Measurements from ENCODE around the gene GATAD2A.

The GATAD2A gene

DNA sequence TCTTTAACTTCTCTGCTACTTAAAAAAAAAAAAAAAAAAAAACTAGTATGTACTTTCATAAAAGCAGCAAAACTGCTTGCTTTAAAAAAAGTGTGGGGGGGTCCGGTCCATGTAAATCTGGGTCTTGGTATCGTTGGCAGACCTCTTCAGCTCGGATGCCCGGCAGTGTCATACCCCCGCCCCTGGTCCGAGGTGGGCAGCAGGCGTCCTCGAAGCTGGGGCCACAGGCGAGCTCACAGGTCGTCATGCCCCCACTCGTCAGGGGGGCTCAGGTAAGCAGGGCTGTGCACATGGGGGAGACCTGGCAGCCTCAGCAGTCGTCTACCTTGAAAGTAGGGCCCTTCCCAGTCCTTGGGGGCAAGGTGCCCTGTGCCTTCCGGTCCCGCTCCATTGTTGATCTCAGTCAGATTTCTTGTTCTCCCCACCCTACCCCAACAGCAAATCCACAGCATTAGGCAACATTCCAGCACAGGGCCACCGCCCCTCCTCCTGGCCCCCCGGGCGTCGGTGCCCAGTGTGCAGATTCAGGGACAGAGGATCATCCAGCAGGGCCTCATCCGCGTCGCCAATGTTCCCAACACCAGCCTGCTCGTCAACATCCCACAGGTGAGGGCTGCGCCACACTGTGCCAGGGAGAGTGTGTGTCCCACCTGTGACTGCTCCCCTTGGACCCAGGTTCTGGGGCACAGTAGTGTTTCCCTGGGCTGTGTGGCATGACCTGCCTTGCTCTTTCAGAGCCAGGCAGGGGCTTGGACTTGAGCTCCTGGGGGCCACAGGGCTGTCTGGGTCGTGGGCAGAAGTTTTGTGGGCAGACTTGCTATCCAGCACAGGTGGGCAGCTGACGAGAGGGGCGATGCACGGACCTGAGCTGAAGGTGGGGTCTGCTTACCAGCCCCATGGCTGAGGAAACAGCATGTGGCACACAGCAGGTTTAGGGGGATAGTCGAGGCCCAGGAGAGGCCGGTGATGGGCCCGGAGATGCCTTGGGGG, 90.4 kb downstream of the GATAD2A start:
- TF ChIP-seq, protein P1, sequence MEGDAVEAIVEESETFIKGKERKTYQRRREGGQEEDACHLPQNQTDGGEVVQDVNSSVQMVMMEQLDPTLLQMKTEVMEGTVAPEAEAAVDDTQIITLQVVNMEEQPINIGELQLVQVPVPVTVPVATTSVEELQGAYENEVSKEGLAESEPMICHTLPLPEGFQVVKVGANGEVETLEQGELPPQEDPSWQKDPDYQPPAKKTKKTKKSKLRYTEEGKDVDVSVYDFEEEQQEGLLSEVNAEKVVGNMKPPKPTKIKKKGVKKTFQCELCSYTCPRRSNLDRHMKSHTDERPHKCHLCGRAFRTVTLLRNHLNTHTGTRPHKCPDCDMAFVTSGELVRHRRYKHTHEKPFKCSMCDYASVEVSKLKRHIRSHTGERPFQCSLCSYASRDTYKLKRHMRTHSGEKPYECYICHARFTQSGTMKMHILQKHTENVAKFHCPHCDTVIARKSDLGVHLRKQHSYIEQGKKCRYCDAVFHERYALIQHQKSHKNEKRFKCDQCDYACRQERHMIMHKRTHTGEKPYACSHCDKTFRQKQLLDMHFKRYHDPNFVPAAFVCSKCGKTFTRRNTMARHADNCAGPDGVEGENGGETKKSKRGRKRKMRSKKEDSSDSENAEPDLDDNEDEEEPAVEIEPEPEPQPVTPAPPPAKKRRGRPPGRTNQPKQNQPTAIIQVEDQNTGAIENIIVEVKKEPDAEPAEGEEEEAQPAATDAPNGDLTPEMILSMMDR (IDR thresholded peaks at IDR 0.05; ENCODE audit: unreplicated experiment in 3 of 3): no peak
- Mint-ChIP-seq H3K27ac (no peak overlapping the region), H3K4me1 (no peaks in the 10 kb centered on the region), H3K9me3 (no peaks in the 10 kb centered on the region), H3K27me3 (ENCODE audit: low read depth) (no peaks in the 10 kb centered on the region), H3K36me3 (ENCODE audit: low read depth) (peaks cover 27% of the 10 kb centered on the region), H3K4me3 (no peak overlapping the region)

DNA sequence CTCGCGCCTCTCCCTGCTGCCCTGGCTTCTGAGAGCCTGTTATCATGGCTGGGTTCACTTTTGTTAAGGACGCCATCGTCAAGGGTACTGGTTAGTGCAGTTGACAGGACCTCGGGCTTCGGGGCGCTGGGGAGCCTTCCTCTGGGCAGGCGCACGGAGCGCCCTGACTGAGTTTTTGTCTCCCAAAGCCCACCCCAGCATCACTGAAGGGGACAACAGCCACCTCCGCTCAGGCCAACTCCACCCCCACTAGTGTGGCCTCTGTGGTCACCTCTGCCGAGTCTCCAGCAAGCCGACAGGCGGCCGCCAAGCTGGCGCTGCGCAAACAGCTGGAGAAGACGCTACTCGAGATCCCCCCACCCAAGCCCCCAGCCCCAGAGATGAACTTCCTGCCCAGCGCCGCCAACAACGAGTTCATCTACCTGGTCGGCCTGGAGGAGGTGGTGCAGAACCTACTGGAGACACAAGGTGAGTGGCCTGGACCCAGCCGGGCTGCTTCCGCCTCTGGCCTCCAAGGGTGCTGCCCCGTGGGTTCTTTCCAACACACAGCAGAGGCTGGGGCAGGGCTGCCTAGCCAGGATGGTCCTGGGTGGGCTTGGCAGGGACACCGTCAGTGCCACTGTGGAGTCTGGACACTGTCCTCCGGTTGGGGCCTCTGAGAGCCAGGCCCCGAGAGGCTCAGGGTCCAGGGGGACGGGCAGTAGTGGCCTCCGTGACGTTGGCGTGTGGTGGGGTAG, 92.9 kb downstream of the GATAD2A start:
- Mint-ChIP-seq H3K27me3 (ENCODE audit: low read depth) (peaks cover 3% of the 10 kb centered on the region), H3K4me3 (no peak overlapping the region), H3K9me3 (no peaks in the 10 kb centered on the region), H3K27ac (no peak overlapping the region), H3K4me1 (no peaks in the 10 kb centered on the region), H3K36me3 (ENCODE audit: low read depth) (peaks cover 43% of the 10 kb centered on the region)
- TF ChIP-seq, protein P1 (IDR thresholded peaks at IDR 0.05; ENCODE audit: unreplicated experiment in 3 of 3): no peak

DNA sequence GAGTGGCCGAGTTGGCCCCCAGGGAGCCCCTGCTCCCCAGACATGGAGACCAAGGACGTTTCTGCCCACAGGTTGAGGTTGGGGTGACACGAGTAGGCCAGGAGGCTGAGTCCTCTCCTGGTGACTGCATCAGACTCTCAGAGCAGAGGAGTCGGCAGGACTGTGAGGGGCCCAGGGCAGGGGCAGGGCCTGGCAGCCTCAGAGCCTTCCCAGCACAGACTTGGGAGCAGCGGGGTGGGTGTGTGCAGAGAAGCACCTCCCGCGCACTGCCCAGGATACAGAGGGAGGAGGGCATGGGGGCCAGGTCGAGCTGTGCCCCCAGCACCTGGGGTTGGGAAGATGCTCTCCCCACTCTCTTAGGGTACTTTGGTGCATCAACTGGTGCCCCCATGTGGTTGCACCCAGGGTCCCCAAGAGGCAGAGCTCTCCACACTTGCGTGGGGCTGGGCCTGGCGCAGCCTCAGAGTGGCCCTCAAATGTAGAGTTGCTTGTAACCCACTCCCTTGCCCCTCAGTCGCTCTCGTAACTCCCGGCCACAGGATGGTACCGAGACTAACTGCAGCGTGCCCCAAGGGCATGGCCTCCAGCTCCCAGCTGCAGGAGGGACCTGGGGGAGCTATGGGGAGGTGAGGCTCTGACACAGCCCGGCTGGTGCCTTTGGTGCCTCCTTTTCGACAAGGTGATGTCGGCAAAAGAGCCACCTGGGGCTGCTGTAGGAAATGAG, 94.0 kb downstream of the GATAD2A start:
- Mint-ChIP-seq H3K27ac (peak overlapping the region in 2 of 3 experiments; percentile 62 to 67), H3K9me3 (no peaks in the 10 kb centered on the region), H3K4me1 (no peaks in the 10 kb centered on the region), H3K36me3 (ENCODE audit: low read depth) (peaks cover 50% of the 10 kb centered on the region), H3K4me3 (no peak overlapping the region), H3K27me3 (ENCODE audit: low read depth) (peaks cover 3% of the 10 kb centered on the region)
- TF ChIP-seq, protein P1 (IDR thresholded peaks at IDR 0.05; ENCODE audit: unreplicated experiment in 3 of 3): no peak

DNA sequence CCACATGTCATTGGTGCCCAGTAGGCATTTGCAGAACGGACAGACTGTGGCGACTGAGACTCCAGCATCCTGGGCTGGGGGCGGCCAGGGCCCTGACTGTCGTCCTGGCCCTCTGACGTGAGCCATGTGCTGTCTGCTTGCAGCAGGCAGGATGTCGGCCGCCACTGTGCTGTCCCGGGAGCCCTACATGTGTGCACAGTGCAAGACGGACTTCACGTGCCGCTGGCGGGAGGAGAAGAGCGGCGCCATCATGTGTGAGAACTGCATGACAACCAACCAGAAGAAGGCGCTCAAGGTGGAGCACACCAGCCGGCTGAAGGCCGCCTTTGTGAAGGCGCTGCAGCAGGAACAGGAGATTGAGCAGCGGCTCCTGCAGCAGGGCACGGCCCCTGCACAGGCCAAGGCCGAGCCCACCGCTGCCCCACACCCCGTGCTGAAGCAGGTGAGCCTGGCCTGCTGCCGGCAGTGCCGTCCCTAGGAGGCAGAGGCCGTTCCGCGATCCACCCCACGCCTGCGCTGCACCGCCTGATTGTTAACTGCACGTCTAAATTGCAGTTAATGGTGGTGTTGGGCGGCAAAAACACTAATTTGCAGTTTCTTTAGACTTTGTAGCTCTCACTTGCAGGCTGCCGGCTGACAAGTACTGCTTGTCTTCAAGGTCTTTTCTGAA, 95.6 kb downstream of the GATAD2A start:
- TF ChIP-seq, protein P1 (IDR thresholded peaks at IDR 0.05; ENCODE audit: unreplicated experiment in 3 of 3): no peak
- Mint-ChIP-seq H3K4me1 (no peaks in the 10 kb centered on the region), H3K9me3 (no peaks in the 10 kb centered on the region), H3K27ac (no peak overlapping the region), H3K27me3 (ENCODE audit: low read depth) (peaks cover 3% of the 10 kb centered on the region), H3K36me3 (ENCODE audit: low read depth) (peaks cover 52% of the 10 kb centered on the region), H3K4me3 (no peak overlapping the region)

DNA sequence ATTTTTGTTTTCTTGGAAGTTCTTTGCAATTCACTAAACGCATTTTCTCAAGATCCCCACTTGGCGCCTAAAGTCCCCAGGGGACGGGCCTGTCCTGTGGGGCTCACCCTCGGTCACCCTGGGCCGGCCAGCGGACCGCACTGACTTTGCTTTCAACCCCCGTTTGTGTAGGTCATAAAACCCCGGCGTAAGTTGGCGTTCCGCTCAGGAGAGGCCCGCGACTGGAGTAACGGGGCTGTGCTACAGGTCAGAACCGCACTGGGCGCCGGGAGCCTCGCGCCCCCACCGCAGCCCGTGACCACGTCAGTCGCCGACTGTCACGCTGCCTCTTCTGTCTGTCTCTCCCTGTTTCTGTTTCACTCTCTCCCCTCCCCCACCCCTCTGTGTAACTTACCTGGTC, 96.3 kb downstream of the GATAD2A start:
- H3K9me3 Mint-ChIP-seq: no peaks in the 10 kb centered on the region
- no peak overlapping the region for H3K27ac Mint-ChIP-seq
- no peaks in the 10 kb centered on the region for H3K4me1 Mint-ChIP-seq
- H3K27me3 Mint-ChIP-seq (ENCODE audit: low read depth): peaks cover 3% of the 10 kb centered on the region
- no peak overlapping the region for H3K4me3 Mint-ChIP-seq
- TF ChIP-seq, protein P1 (IDR thresholded peaks at IDR 0.05; ENCODE audit: unreplicated experiment in 3 of 3): no peak
- H3K36me3 Mint-ChIP-seq (ENCODE audit: low read depth): peaks cover 54% of the 10 kb centered on the region
